ENCODE measurements around the gene ZNF768. TPM values are rescaled to one million over a fixed set of nuclear protein-coding genes. Genes with fewer than 3 reads are reported as not detected.

Gene ZNF768
- total RNA-seq, 1 experiment from 2014 or later, result 48.8 TPM

DNA sequence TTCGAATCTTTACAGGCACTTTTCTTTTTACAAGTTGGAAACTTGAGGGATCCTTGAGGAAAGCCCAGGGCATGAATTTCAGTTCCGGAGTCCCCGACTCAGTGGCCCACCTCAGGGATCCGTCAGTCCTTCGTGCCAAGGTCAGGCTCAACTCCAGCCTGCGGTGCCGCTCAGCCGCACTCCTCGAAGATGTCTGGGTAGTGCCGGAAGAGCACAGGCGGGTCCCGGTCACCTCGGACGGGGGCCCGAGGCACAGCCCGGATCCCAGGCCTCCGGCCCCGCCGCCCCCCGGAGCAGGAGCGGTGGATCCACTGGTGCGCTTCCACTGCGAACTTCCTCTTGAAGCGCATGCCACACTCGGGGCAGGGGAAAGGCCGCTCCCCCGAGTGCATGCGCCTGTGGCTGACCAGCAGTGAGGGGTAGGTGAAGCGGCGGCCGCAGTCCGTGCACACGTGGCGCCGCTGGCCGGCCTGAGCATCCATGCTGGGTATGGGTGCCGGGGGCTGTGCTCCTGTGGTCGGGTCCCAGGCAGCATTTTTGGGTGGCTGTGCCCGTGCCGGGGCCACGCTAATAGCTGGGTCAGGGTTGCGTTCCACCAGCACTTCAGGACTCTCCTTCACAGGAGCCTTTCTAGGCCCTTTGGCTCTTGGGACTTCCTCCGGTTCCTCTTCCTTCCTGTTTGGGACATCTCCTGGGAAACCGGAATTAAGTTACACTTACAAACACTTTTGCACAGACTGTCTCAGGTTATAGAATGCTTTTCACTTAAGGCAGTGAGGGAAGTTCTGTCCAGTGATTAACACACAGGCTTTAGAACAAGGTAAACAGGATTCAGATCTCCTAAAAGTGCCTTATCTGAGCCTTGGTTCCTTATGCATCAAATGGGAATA lies 43.6 kb upstream of the ZNF768 start:
- CTCF ChIA-PET, result no interaction called here
- no peak for DNase-seq (ENCODE audit: low read depth, low spot score)
- H3K9me2 ChIP-seq (ENCODE audit: insufficient read depth), result no peaks in the 10 kb centered on the region
- intact Hi-C loops (cut with micrococcal nuclease), result loop anchor here (5.0 kb wide), 1 partner anchor 57 kb away; no protein-coding TSS in a partner anchor
- peaks cover 9 to 31% of the 10 kb centered on the region in 2 experiments; a peak in 3 of 4 replicates for H3K4me1 ChIP-seq (ENCODE audit: control insufficient read depth in 1 of 2, insufficient read depth in 2 of 2, low read length in 2 of 2)
- RAD21 ChIA-PET (ENCODE audit: low non-redundant PET in 1 of 2, low total read pairs in 2 of 2, uncharacterized antibody in 2 of 2, unreplicated experiment in 2 of 2), result no interaction called here
- H3K4me3 ChIP-seq (replicated peaks in 1 of 2; ENCODE audit: low read depth in 1 of 2, low read length in 2 of 2), result no peak overlapping the region
- POLR2A ChIA-PET, result interaction anchor here (2.5 kb wide), 1 partner anchor 12 kb away, joined by 21 read pairs; the partner anchor contains the start of gene ZNF764
- H3K36me3 ChIP-seq (ENCODE audit: control insufficient read depth in 1 of 2, insufficient read depth in 2 of 2, low read length in 2 of 2), result no peaks in the 10 kb centered on the region
- no peak for ATAC-seq
- H3K79me2 ChIP-seq (ENCODE audit: insufficient read depth, low read length), result no peaks in the 10 kb centered on the region
- H4K20me1 ChIP-seq (ENCODE audit: insufficient read depth), result no peaks in the 10 kb centered on the region
- H2AFZ ChIP-seq (ENCODE audit: low read depth, low read length, poor library complexity, severe bottlenecking), result no peak overlapping the region
- no peaks in the 10 kb centered on the region for H3K9me3 ChIP-seq (ENCODE audit: control insufficient read depth in 1 of 2, insufficient read depth in 1 of 2, low read depth in 1 of 2, low read length in 2 of 2)
- H3K27me3 ChIP-seq (ENCODE audit: insufficient read depth, low read length), result no peaks in the 10 kb centered on the region
- no peak overlapping the region for H3K27ac ChIP-seq (ENCODE audit: low read depth, low read length)
- BruUV-seq (replicated peaks), result no TSS peak
- H3K4me2 ChIP-seq (ENCODE audit: low read length), result no peak overlapping the region
- H3K9ac ChIP-seq (ENCODE audit: low read length), result no peak overlapping the region
- TF ChIP-seq, protein P1, sequence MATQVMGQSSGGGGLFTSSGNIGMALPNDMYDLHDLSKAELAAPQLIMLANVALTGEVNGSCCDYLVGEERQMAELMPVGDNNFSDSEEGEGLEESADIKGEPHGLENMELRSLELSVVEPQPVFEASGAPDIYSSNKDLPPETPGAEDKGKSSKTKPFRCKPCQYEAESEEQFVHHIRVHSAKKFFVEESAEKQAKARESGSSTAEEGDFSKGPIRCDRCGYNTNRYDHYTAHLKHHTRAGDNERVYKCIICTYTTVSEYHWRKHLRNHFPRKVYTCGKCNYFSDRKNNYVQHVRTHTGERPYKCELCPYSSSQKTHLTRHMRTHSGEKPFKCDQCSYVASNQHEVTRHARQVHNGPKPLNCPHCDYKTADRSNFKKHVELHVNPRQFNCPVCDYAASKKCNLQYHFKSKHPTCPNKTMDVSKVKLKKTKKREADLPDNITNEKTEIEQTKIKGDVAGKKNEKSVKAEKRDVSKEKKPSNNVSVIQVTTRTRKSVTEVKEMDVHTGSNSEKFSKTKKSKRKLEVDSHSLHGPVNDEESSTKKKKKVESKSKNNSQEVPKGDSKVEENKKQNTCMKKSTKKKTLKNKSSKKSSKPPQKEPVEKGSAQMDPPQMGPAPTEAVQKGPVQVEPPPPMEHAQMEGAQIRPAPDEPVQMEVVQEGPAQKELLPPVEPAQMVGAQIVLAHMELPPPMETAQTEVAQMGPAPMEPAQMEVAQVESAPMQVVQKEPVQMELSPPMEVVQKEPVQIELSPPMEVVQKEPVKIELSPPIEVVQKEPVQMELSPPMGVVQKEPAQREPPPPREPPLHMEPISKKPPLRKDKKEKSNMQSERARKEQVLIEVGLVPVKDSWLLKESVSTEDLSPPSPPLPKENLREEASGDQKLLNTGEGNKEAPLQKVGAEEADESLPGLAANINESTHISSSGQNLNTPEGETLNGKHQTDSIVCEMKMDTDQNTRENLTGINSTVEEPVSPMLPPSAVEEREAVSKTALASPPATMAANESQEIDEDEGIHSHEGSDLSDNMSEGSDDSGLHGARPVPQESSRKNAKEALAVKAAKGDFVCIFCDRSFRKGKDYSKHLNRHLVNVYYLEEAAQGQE (IDR thresholded peaks at IDR 0.05; ENCODE audit: low read depth), result no peak
- TF ChIP-seq, protein P2, sequence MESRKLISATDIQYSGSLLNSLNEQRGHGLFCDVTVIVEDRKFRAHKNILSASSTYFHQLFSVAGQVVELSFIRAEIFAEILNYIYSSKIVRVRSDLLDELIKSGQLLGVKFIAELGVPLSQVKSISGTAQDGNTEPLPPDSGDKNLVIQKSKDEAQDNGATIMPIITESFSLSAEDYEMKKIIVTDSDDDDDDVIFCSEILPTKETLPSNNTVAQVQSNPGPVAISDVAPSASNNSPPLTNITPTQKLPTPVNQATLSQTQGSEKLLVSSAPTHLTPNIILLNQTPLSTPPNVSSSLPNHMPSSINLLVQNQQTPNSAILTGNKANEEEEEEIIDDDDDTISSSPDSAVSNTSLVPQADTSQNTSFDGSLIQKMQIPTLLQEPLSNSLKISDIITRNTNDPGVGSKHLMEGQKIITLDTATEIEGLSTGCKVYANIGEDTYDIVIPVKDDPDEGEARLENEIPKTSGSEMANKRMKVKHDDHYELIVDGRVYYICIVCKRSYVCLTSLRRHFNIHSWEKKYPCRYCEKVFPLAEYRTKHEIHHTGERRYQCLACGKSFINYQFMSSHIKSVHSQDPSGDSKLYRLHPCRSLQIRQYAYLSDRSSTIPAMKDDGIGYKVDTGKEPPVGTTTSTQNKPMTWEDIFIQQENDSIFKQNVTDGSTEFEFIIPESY (IDR thresholded peaks at IDR 0.05; ENCODE audit: extremely low read depth, insufficient replicate concordance, low read length), result no peak
